H1 (cell line): ENCODE data around the gene NUDT2. TPM values are rescaled to one million over a fixed set of nuclear protein-coding genes. Genes with fewer than 3 reads are reported as not detected.

Experiments used
- CTCF ChIA-PET: fragments of 300-600 bp; sonication (Branson Sonifier 250); formaldehyde crosslinking; loops from one replicate; lab custom pipeline; 2021; ENCODE audit not compliant: partially characterized antibody; lab: Charles Lee
- POLR2A ChIA-PET: fragments of 300-600 bp; sonication (Branson Sonifier 250); formaldehyde crosslinking; loops from one replicate; lab custom pipeline; 2021; ENCODE audit warnings: inconsistent platforms; ENCODE audit not compliant: partially characterized antibody; lab: Charles Lee
- DNase-seq, 2 experiments: peaks; one replicate each; pipeline versions ENCODE4 v3.0.0 to v3.0.0-alpha.2; 2010 to 2022; ENCODE audit warnings: low spot score in 2 of 2, low read depth in 1 of 2, mixed read lengths in 1 of 2
- FAIRE-seq: peaks from 2 replicates; lab custom pipeline; 2011; peaks lifted over from hg19 to GRCh38; lab: Jason Lieb, UNC
- H2AFZ ChIP-seq: 2 replicates; pipeline ENCODE4 v1.8.1; 2012; ENCODE audit warnings: low read length, inconsistent platforms
- H2AK5ac ChIP-seq: 2 replicates; pipeline ENCODE4 v1.6.1; 2013; ENCODE audit warnings: low read depth, low read length
- H2BK120ac ChIP-seq: replicated peaks from 2 replicates; pipeline ENCODE3; 2013; ENCODE audit warnings: low read depth, low read length, inconsistent platforms
- H2BK12ac ChIP-seq: 2 replicates; pipeline ENCODE4 v1.6.1; 2013; ENCODE audit warnings: low read depth, low read length
- H2BK15ac ChIP-seq: 2 replicates; pipeline ENCODE4 v1.6.1; 2013; ENCODE audit warnings: low read length
- H2BK20ac ChIP-seq: 2 replicates; pipeline ENCODE4 v1.6.1; 2013; ENCODE audit warnings: low read length
- H2BK5ac ChIP-seq: 2 replicates; pipeline ENCODE4 v1.6.1; 2013; ENCODE audit warnings: low read depth, low read length
- H3K14ac ChIP-seq: 2 replicates; pipeline ENCODE4 v1.6.1; 2013; ENCODE audit warnings: inconsistent platforms; ENCODE audit not compliant: insufficient read length
- H3K18ac ChIP-seq: 2 replicates; pipeline ENCODE4 v1.6.1; 2013; ENCODE audit warnings: low read length; ENCODE audit errors: extremely low read depth
- H3K23ac ChIP-seq: 2 replicates; pipeline ENCODE4 v1.6.1; 2013; ENCODE audit warnings: inconsistent platforms; ENCODE audit not compliant: insufficient read length
- H3K23me2 ChIP-seq: 2 replicates; pipeline ENCODE4 v1.6.1; 2013; ENCODE audit warnings: low read depth, low read length
- H3K27ac ChIP-seq: 2 replicates; pipeline ENCODE4 v1.6.1; 2011; ENCODE audit warnings: low read depth, low read length, inconsistent platforms
- H3K27me3 ChIP-seq, 4 experiments: replicated peaks in 1 of 4; 1 replicate in 1 of 4; 2 replicates in 3 of 4; pipeline versions ENCODE4 v1.6.1 to v1.8.1; 2011 to 2013; ENCODE audit warnings: low read length in 3 of 4, mild to moderate bottlenecking in 3 of 4, inconsistent platforms in 2 of 4, mixed read lengths in 2 of 4, moderate library complexity in 1 of 4; ENCODE audit not compliant: control insufficient read depth in 3 of 4, insufficient read depth in 3 of 4; ENCODE audit errors: extremely low read depth in 1 of 4
- H3K36me3 ChIP-seq, 4 experiments: 2 replicates each; pipeline versions ENCODE4 v1.6.1 to v1.8.1; 2011 to 2013; ENCODE audit warnings: mild to moderate bottlenecking in 4 of 4, low read length in 3 of 4, moderate library complexity in 2 of 4, control low read depth in 1 of 4, inconsistent platforms in 1 of 4; ENCODE audit not compliant: insufficient read depth in 4 of 4, control insufficient read depth in 2 of 4
- H3K4ac ChIP-seq: replicated peaks from 2 replicates; pipeline ENCODE3; 2013; ENCODE audit warnings: low read length, low read depth, mixed read lengths, inconsistent platforms; ENCODE audit not compliant: insufficient read length
- H3K4me1 ChIP-seq, 4 experiments: replicated peaks in 1 of 4; 1 replicate in 1 of 4; 2 replicates in 3 of 4; pipeline versions ENCODE4 v1.6.1 to v1.8.1; 2011 to 2013; ENCODE audit warnings: low read length in 3 of 4, inconsistent platforms in 2 of 4, mixed read lengths in 1 of 4; ENCODE audit not compliant: insufficient read depth in 4 of 4, control insufficient read depth in 3 of 4
- H3K4me2 ChIP-seq, 2 experiments: 2 replicates each; pipeline versions ENCODE4 v1.6.1 to v1.8.1; 2011 to 2013; ENCODE audit warnings: low read depth in 2 of 2, low read length in 2 of 2, control low read depth in 1 of 2, inconsistent platforms in 1 of 2, mild to moderate bottlenecking in 1 of 2; ENCODE audit not compliant: insufficient read depth in 1 of 2
- H3K4me3 ChIP-seq, 4 experiments: fragments of 200-600, 300-600 bp in 1 of 4; sonication (generic), shearing (Covaris generic), sonication (Bioruptor Twin) in 1 of 4; 2 replicates each; pipeline versions ENCODE4 v1.5.1 to v1.8.1; 2011 to 2016; ENCODE audit warnings: low read length in 4 of 4, low read depth in 3 of 4, control low read depth in 2 of 4, inconsistent platforms in 2 of 4, mild to moderate bottlenecking in 2 of 4, mixed read lengths in 1 of 4, moderate library complexity in 1 of 4; ENCODE audit not compliant: insufficient read depth in 2 of 4; ENCODE audit errors: extremely low read depth in 1 of 4
- H3K56ac ChIP-seq: replicated peaks from 2 replicates; pipeline ENCODE3; 2013; ENCODE audit warnings: low read depth, mild to moderate bottlenecking, mixed read lengths, low read length, inconsistent platforms; ENCODE audit not compliant: insufficient read length
- H3K79me1 ChIP-seq: 2 replicates; pipeline ENCODE4 v1.6.1; 2013; ENCODE audit warnings: low read depth, low read length, control low read depth
- H3K79me2 ChIP-seq, 2 experiments: 2 replicates each; pipeline versions ENCODE4 v1.6.1 to v1.8.1; 2012 to 2013; ENCODE audit warnings: low read length in 2 of 2, mild to moderate bottlenecking in 2 of 2, inconsistent platforms in 1 of 2; ENCODE audit not compliant: insufficient read depth in 2 of 2, control insufficient read depth in 1 of 2
- H3K9ac ChIP-seq, 4 experiments: replicated peaks in 1 of 4; 1 replicate in 1 of 4; 2 replicates in 3 of 4; pipeline versions ENCODE4 v1.6.1 to v1.8.1; 2011 to 2013; ENCODE audit warnings: low read depth in 3 of 4, low read length in 3 of 4, control low read depth in 2 of 4, mild to moderate bottlenecking in 2 of 4, moderate library complexity in 2 of 4, inconsistent platforms in 1 of 4; ENCODE audit errors: extremely low read depth in 1 of 4
- H3K9me3 ChIP-seq, 2 experiments: 2 replicates each; pipeline versions ENCODE4 v1.6.1 to v1.8.1; 2012 to 2013; ENCODE audit warnings: mild to moderate bottlenecking in 2 of 2, moderate library complexity in 2 of 2, control low read depth in 1 of 2, inconsistent platforms in 1 of 2, low read depth in 1 of 2, low read length in 1 of 2, mixed read lengths in 1 of 2; ENCODE audit not compliant: insufficient read depth in 2 of 2
- H4K20me1 ChIP-seq, 2 experiments: replicated peaks in 1 of 2; 2 replicates each; pipeline versions ENCODE3 to v1.8.1; 2011 to 2013; ENCODE audit warnings: inconsistent platforms in 2 of 2, low read length in 2 of 2, mild to moderate bottlenecking in 1 of 2; ENCODE audit not compliant: insufficient read depth in 2 of 2, control insufficient read depth in 1 of 2
- H4K5ac ChIP-seq: 2 replicates; pipeline ENCODE4 v1.6.1; 2013; ENCODE audit warnings: low read length, low read depth, mixed read lengths, inconsistent platforms; ENCODE audit not compliant: insufficient read length
- H4K8ac ChIP-seq: 2 replicates; pipeline ENCODE4 v1.8.0; 2013; ENCODE audit warnings: mild to moderate bottlenecking, moderate library complexity, low read length, inconsistent platforms; ENCODE audit not compliant: insufficient read depth; ENCODE audit errors: extremely low read depth
- H4K91ac ChIP-seq: replicated peaks from 2 replicates; pipeline ENCODE3; 2013; ENCODE audit warnings: low read length, mixed read lengths, inconsistent platforms; ENCODE audit not compliant: insufficient read length
- EZH2 ChIP-seq: fragments of 200-600 bp; sonication (generic); IDR thresholded peaks from 2 replicates; pipeline ENCODE4 v1.7.1; 2012; ENCODE audit warnings: low read depth, mild to moderate bottlenecking, moderate library complexity, low read length, inconsistent platforms; ENCODE audit not compliant: severe bottlenecking
- GTF2F1 ChIP-seq: IDR thresholded peaks from 2 replicates; pipeline ENCODE4 v1.6.1; 2012; ENCODE audit warnings: low read depth, low read length, improper control_type of control experiment, borderline replicate concordance
- KDM4A ChIP-seq: IDR thresholded peaks from one replicate; pipeline ENCODE4 v1.7.1; 2012; ENCODE audit warnings: low read depth, mild to moderate bottlenecking, moderate library complexity, low read length, inconsistent platforms; ENCODE audit not compliant: severe bottlenecking
- SUZ12 ChIP-seq: fragments of 200-600 bp; sonication (generic); IDR thresholded peaks from 2 replicates; pipeline ENCODE4 v1.6.1; 2012; ENCODE audit warnings: mild to moderate bottlenecking, inconsistent platforms, low read length, moderate library complexity, mixed read lengths
- TAF7 ChIP-seq: optimal IDR thresholded peaks from 2 replicates; pipeline ENCODE3; 2011; ENCODE audit warnings: low read depth, mild to moderate bottlenecking, inconsistent platforms, low read length, moderate library complexity, borderline replicate concordance
- WGBS, 2 experiments: shearing (Covaris generic) in 1 of 2; methylation state at CpG; one replicate each; pipeline versions ENCODE4 v1.1.6 to v1.1.7; 2013 to 2015; ENCODE audit warnings: low lambda C conversion rate in 2 of 2, mixed read lengths in 2 of 2, inconsistent platforms in 1 of 2, low coverage in 1 of 2, missing lambda C conversion rate in 1 of 2; ENCODE audit not compliant: insufficient replicate concordance in 2 of 2, insufficient coverage in 1 of 2, insufficient read length in 1 of 2; ENCODE audit errors: extremely low coverage in 1 of 2, missing lambda C conversion rate in 1 of 2; 5-methylcytosine and 5-hydroxymethylcytosine counted together
- polyA plus RNA-seq, 7 experiments: library from polyadenylated mRNA; depleted of rRNA in 3 of 7; stranded (reverse) in 5 of 7; unstranded in 2 of 7; fragments of >200 nt in 5 of 7; fragments of 200-250 nt in 2 of 7; gene quantifications; 1 replicate in 5 of 7; 2 replicates in 1 of 7; 4 replicates in 1 of 7; pipeline versions ENCODE4 v1.2.1 to v1.2.3, GENCODE V29; 2011 to 2013; ENCODE audit warnings: missing spikeins in 2 of 7, mixed read lengths in 2 of 7
- total RNA-seq: library from RNA; stranded (reverse); fragmentation: NEBNext Ultra II Directional; extraction: Animal tissue kit (Norgen Biotek cat#: 25700); gene quantifications from 2 replicates; pipeline ENCODE4 v1.2.1, GENCODE V29; 2021

Gene NUDT2
- total and polyA plus RNA-seq, 2 of the 8 experiments (the other 6 are each of a cell fraction or from before 2014, with no cell fraction given), result 16.7 to 23.7 TPM

DNA sequence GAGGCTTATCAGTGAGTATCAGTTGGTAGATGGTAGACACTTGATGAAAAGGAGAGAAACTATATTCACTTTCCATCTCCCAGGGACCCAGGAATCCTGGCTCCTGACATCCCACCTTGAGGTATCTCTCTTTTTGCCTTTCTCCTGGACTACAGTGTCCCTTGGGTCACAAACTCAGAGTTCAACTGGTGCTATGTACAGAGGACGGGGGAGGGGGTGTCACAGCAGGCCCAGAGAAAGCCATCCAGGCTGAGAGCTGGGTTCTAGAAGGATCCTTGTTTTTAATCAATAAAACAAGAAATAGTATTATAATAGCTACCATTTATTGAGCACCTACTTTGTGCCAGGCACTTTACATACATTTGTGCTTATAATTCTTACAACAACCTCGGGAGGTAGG is 37.0 kb downstream of the NUDT2 start:
- Histone ChIP-seq H3K23me2 (no peaks in the 10 kb centered on the region), H4K8ac (no peak overlapping the region), H3K27ac (no peak overlapping the region), H3K79me1 (no peaks in the 10 kb centered on the region), H3K4ac (no peak overlapping the region), H2BK120ac (no peak overlapping the region), H4K20me1 (peaks cover 0 to 2% of the 10 kb centered on the region in 2 experiments), H2BK12ac (no peak overlapping the region), H3K4me1 (peaks cover 9 to 19% (median 11%) of the 10 kb centered on the region in 4 experiments; a peak in 6 of 7 replicates), H2AFZ (no peak overlapping the region), H3K23ac (no peak overlapping the region), H2BK15ac (no peak overlapping the region), H3K9me3 (peaks cover 0 to 6% of the 10 kb centered on the region in 2 experiments; a peak in 2 of 4 replicates), H2BK5ac (no peak overlapping the region), H3K18ac (no peak overlapping the region), H3K27me3 (no peaks in the 10 kb centered on the region), H4K91ac (no peak overlapping the region), H2BK20ac (no peak overlapping the region), H4K5ac (no peak overlapping the region), H3K4me3 (no peak overlapping the region), H3K79me2 (no peaks in the 10 kb centered on the region), H3K4me2 (no peak overlapping the region), H2AK5ac (no peak overlapping the region), H3K36me3 (peaks cover 0 to 7% (median 0%) of the 10 kb centered on the region in 4 experiments; a peak in 1 of 8 replicates), H3K14ac (no peak overlapping the region), H3K56ac (no peak overlapping the region), H3K9ac (no peak overlapping the region)
- DNase-seq (peak in 1 of 2 experiments; percentile 11), FAIRE-seq (no peak)
- CTCF ChIA-PET, result interaction anchor here (10.6 to 19.4 kb wide), 2 partner anchors 11 to 28 kb away, joined by 83 to 350 read pairs; partner anchors contain the start of gene MYORG
- POLR2A ChIA-PET, result no interaction called here
- WGBS, 2 experiments, result 78% methylated on average over 2 of the region's 2 CpGs; no CpG with 5 or more reads in 1 of the 2 experiments
- no peak for TF ChIP-seq SUZ12
- no peak for TF ChIP-seq TAF7
- no peak for TF ChIP-seq GTF2F1
- no peak for TF ChIP-seq KDM4A
- TF ChIP-seq EZH2, result no peak
